NT2/D1 (cell line): ENCODE data around the gene PAQR6.

Source experiments
- SUZ12 ChIP-seq: IDR thresholded peaks from 2 replicates; pipeline ENCODE4 v1.6.1; 2011; ENCODE audit not compliant: insufficient read length, insufficient read depth; ENCODE audit errors: extremely low read depth
- YY1 ChIP-seq: IDR thresholded peaks from 2 replicates; pipeline ENCODE4 v1.6.1; 2011; ENCODE audit not compliant: insufficient read length, insufficient read depth
- ZNF274 ChIP-seq: IDR thresholded peaks from 2 replicates; pipeline ENCODE4 v1.6.1; 2011; ENCODE audit warnings: mild to moderate bottlenecking, low read depth, low read length

- TF ChIP-seq ZNF274 (no peak), YY1 (no peak), SUZ12 (no peak)
Measured at GRCh38 chr1:156196445-156196844, 51.4 kb downstream of the PAQR6 start.
